ENCODE data around the gene PCDHB4. TPM values are rescaled to one million over a fixed set of nuclear protein-coding genes. Genes with fewer than 3 reads are reported as not detected.
"Not testable (repeated sequence)": the region's sequence is repeated elsewhere in the genome, so short reads cannot be mapped to it uniquely, and the experiment has no call there.

The PCDHB4 gene
- polyA plus RNA-seq, result not detected

GRCh38 chr5:141121563-141121962 lies at the start of gene PCDHB4:
Gene PCDHB4, plus strand, starts transcription at chr5:141121818. Its CDS starts 181 bp downstream, at chr5:141121999.
- Mint-ChIP-seq H3K27me3 (peaks cover 6% of the 10 kb centered on the region), H3K4me3 (peak within 1 kb of the TSS in 1 of 4 donors; percentile 44), H3K4me1 (no peaks in the 10 kb centered on the region), H3K9me3 (peaks cover 3 to 14% (median 3%) of the 10 kb centered on the region in 3 donors), H3K36me3 (peaks cover 1% of the 10 kb centered on the region), H3K27ac (peak within 1 kb of the TSS in 2 of 3 donors; percentile 23 to 44)

- Mint-ChIP-seq H3K27ac (no peak overlapping the region), H3K4me3 (no peak overlapping the region), H3K9me3 (peaks cover 4 to 13% (median 9%) of the 10 kb centered on the region in 3 donors), H3K4me1 (peaks cover 0 to 3% (median 0%) of the 10 kb centered on the region in 3 donors), H3K27me3 (no peaks in the 10 kb centered on the region), H3K36me3 (no peaks in the 10 kb centered on the region)
These were observed 43.8 kb upstream of the PCDHB4 start for GRCh38 chr5:141077826-141078225.

- Mint-ChIP-seq H3K27ac (no peak overlapping the region), H3K27me3 (peaks cover 16% of the 10 kb centered on the region), H3K36me3 (peaks cover 2% of the 10 kb centered on the region), H3K9me3 (peaks cover 7 to 10% (median 8%) of the 10 kb centered on the region in 3 donors), H3K4me3 (no peak overlapping the region), H3K4me1 (peaks cover 3 to 6% (median 5%) of the 10 kb centered on the region in 3 donors)
These were observed 39.4 kb upstream of the PCDHB4 start for GRCh38 chr5:141082228-141082627.

GRCh38 chr5:141084487-141084989 lies 37.1 kb upstream of the PCDHB4 start:
- Mint-ChIP-seq H3K27ac (no peak overlapping the region), H3K36me3 (peaks cover 2% of the 10 kb centered on the region), H3K4me1 (peaks cover 3 to 6% (median 5%) of the 10 kb centered on the region in 3 donors), H3K27me3 (peaks cover 18% of the 10 kb centered on the region), H3K4me3 (peak overlapping the region; percentile 65 to 82 (median 76)), H3K9me3 (peaks cover 3 to 11% (median 6%) of the 10 kb centered on the region in 3 donors)

- peak within 1 kb of the TSS in 1 of 4 donors; percentile 8 for H3K4me3 Mint-ChIP-seq
- no peaks in the 10 kb centered on the region for H3K4me1 Mint-ChIP-seq
- H3K9me3 Mint-ChIP-seq, result peaks cover 5 to 24% (median 11%) of the 10 kb centered on the region in 3 donors
- no peaks in the 10 kb centered on the region for H3K36me3 Mint-ChIP-seq
- H3K27ac Mint-ChIP-seq, result no peak within 1 kb of the TSS
- H3K27me3 Mint-ChIP-seq, result peaks cover 11% of the 10 kb centered on the region
These were observed 26.9 kb upstream of the PCDHB4 start, which contains the start of gene PCDHB2 for GRCh38 chr5:141094481-141095262. Gene PCDHB2, plus strand, starts transcription at chr5:141094615. Its CDS starts 176 bp downstream, at chr5:141094791.

- H3K4me1 Mint-ChIP-seq, result no peaks in the 10 kb centered on the region
- no peak overlapping the region for H3K27ac Mint-ChIP-seq
- H3K4me3 Mint-ChIP-seq, result no peak overlapping the region
- H3K27me3 Mint-ChIP-seq, result peaks cover 12% of the 10 kb centered on the region
- no peaks in the 10 kb centered on the region for H3K36me3 Mint-ChIP-seq
- peaks cover 5 to 29% (median 11%) of the 10 kb centered on the region in 3 donors for H3K9me3 Mint-ChIP-seq
These were observed 26.4 kb upstream of the PCDHB4 start for GRCh38 chr5:141095263-141095641.

- not testable (repeated sequence) for H3K27ac Mint-ChIP-seq, H3K4me1 Mint-ChIP-seq, H3K4me3 Mint-ChIP-seq, H3K36me3 Mint-ChIP-seq
- Mint-ChIP-seq H3K27me3 (peaks cover 15% of the 10 kb centered on the region), H3K9me3 (peaks cover 5 to 36% (median 10%) of the 10 kb centered on the region in 3 donors)
These were observed 25.4 kb upstream of the PCDHB4 start for GRCh38 chr5:141096181-141096580.

- H3K4me3 Mint-ChIP-seq, H3K27ac Mint-ChIP-seq, H3K4me1 Mint-ChIP-seq, H3K36me3 Mint-ChIP-seq: not testable (repeated sequence)
- Mint-ChIP-seq H3K9me3 (peaks cover 5 to 36% (median 10%) of the 10 kb centered on the region in 3 donors), H3K27me3 (peaks cover 15% of the 10 kb centered on the region)
These were observed 25.0 kb upstream of the PCDHB4 start for GRCh38 chr5:141096586-141096985.

- H3K4me3 Mint-ChIP-seq, result no peak within 1 kb of the TSS
- peaks cover 4% of the 10 kb centered on the region for H3K27me3 Mint-ChIP-seq
- H3K27ac Mint-ChIP-seq, result no peak within 1 kb of the TSS
- no peaks in the 10 kb centered on the region for H3K4me1 Mint-ChIP-seq
- H3K9me3 Mint-ChIP-seq, result peaks cover 0 to 16% (median 9%) of the 10 kb centered on the region in 3 donors
- no peaks in the 10 kb centered on the region for H3K36me3 Mint-ChIP-seq
These were observed 21.3 kb upstream of the PCDHB4 start, which contains the start of gene PCDHB3 for GRCh38 chr5:141100243-141100805. Gene PCDHB3, plus strand, starts transcription at chr5:141100473. Its CDS starts 177 bp downstream, at chr5:141100650.

GRCh38 chr5:141101059-141101458 lies 20.6 kb upstream of the PCDHB4 start:
- no peaks in the 10 kb centered on the region for H3K4me1 Mint-ChIP-seq
- no peak overlapping the region for H3K27ac Mint-ChIP-seq
- H3K27me3 Mint-ChIP-seq, result peaks cover 4% of the 10 kb centered on the region
- H3K9me3 Mint-ChIP-seq, result peaks cover 0 to 16% (median 6%) of the 10 kb centered on the region in 3 donors
- H3K4me3 Mint-ChIP-seq, result no peak overlapping the region
- H3K36me3 Mint-ChIP-seq, result no peaks in the 10 kb centered on the region

GRCh38 chr5:141102070-141102469 lies 19.5 kb upstream of the PCDHB4 start:
- H3K9me3 Mint-ChIP-seq, result peaks cover 0 to 16% (median 6%) of the 10 kb centered on the region in 3 donors
- not testable (repeated sequence) for H3K4me1 Mint-ChIP-seq, H3K27ac Mint-ChIP-seq, H3K27me3 Mint-ChIP-seq, H3K4me3 Mint-ChIP-seq, H3K36me3 Mint-ChIP-seq

GRCh38 chr5:141102471-141102870 lies 19.1 kb upstream of the PCDHB4 start:
- H3K4me3 Mint-ChIP-seq, result not testable (repeated sequence)

GRCh38 chr5:141105350-141105749 lies 16.3 kb upstream of the PCDHB4 start:
- H3K9me3 Mint-ChIP-seq, result peaks cover 0 to 11% (median 4%) of the 10 kb centered on the region in 3 donors
- no peaks in the 10 kb centered on the region for H3K4me1 Mint-ChIP-seq
- no peak overlapping the region for H3K4me3 Mint-ChIP-seq
- H3K36me3 Mint-ChIP-seq, result no peaks in the 10 kb centered on the region
- H3K27ac Mint-ChIP-seq, result no peak overlapping the region
- peaks cover 3% of the 10 kb centered on the region for H3K27me3 Mint-ChIP-seq

More at GRCh38 chr5:141102471-141102870, 19.1 kb upstream of the PCDHB4 start:
- not testable (repeated sequence) for H3K27ac Mint-ChIP-seq, H3K36me3 Mint-ChIP-seq, H3K4me1 Mint-ChIP-seq, H3K27me3 Mint-ChIP-seq
- peaks cover 0 to 20% (median 6%) of the 10 kb centered on the region in 3 donors for H3K9me3 Mint-ChIP-seq

GRCh38 chr5:141119250-141119649 lies 2.4 kb upstream of the PCDHB4 start:
- Mint-ChIP-seq H3K36me3 (peaks cover 1% of the 10 kb centered on the region), H3K4me3 (no peak overlapping the region), H3K27me3 (peaks cover 6% of the 10 kb centered on the region), H3K27ac (no peak overlapping the region), H3K4me1 (no peaks in the 10 kb centered on the region), H3K9me3 (peaks cover 3 to 29% (median 10%) of the 10 kb centered on the region in 3 donors)

- peaks cover 6% of the 10 kb centered on the region for H3K27me3 Mint-ChIP-seq
- H3K4me3 Mint-ChIP-seq, result no peak overlapping the region
- H3K36me3 Mint-ChIP-seq, result peaks cover 1% of the 10 kb centered on the region
- no peaks in the 10 kb centered on the region for H3K4me1 Mint-ChIP-seq
- H3K9me3 Mint-ChIP-seq, result peaks cover 0 to 10% (median 0%) of the 10 kb centered on the region in 3 donors
- peak overlapping the region in 1 of 3 donors; percentile 23 for H3K27ac Mint-ChIP-seq
These were observed 367 bp downstream of the PCDHB4 start for GRCh38 chr5:141121985-141122384.
